ENCODE data around the gene TK1. TPM values are rescaled to one million over a fixed set of nuclear protein-coding genes. Genes with fewer than 3 reads are reported as not detected.

TK1 gene
- polyA plus RNA-seq, 1 of the 3 experiments (the other 2 are of a cell fraction): 112 TPM

DNA sequence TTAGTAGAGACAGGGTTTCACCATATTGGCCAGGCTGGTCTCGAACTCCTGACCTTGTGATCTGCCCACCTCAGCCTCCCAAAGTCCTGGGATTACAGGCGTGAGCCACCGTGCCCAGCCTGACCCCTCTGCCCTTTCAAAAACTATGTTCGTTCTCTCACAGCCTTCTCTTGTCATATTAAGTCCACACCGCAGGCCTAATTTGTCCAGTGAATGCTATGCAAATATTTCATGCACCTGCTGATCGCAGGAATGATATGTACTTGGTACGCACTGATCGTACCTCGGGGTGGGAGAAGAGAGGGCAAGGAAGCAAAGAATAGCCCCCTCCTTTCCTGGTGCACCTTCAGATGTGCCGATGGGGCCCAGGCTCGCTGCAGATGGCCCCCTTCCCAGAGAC lies 24.2 kb upstream of the TK1 start:
- CTCF ChIA-PET: interaction anchor here (4.4 kb wide), 1 partner anchor 40 kb away, joined by 18 read pairs; no protein-coding TSS in a partner anchor
- TF ChIP-seq JUND (IDR thresholded peaks at IDR 0.05): no peak
- TF ChIP-seq RCOR1 (IDR thresholded peaks at IDR 0.05; ENCODE audit: low read length): no peak
- TF ChIP-seq YY1 (IDR thresholded peaks at IDR 0.05; ENCODE audit: low read depth): no peak
- no peak for TF ChIP-seq SIN3A (IDR thresholded peaks at IDR 0.05; ENCODE audit: borderline replicate concordance, low read depth, low read length)
- no peak for TF ChIP-seq EZH2phosphoT487 (IDR thresholded peaks at IDR 0.05; ENCODE audit: borderline replicate concordance, low read depth)
- TF ChIP-seq GABPA (IDR thresholded peaks at IDR 0.05; ENCODE audit: low read depth): no peak
- TF ChIP-seq NRF1 (IDR thresholded peaks at IDR 0.05; ENCODE audit: low read depth, low read length): no peak
- no peak for TF ChIP-seq TCF12 (IDR thresholded peaks at IDR 0.05)

DNA sequence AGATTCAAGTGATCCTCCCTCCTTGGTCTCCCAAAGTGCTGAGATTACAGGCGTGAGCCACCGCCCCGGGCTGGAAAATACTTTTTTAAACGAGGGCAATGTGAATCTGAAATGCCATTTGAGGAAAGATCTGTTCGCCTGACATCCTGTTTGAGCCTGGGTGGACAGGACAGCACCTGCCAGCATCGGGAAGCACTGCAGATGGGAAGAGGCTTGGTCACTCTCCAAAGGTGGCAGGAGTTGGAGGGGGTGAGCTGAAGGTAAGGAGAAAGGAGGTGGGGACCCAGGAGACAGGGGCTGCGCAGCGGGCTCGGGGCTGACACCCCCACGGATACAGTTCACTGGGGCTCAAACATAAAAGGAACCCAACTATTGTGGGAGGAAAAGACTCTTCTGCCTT lies 23.3 kb upstream of the TK1 start:
- H3F3A ChIP-seq (replicated peaks; ENCODE audit: insufficient read depth): no peaks in the 10 kb centered on the region
- H3K9me2 ChIP-seq: no peaks in the 10 kb centered on the region
- no peak for DNase-seq
- ChIA-PET POLR2A (interaction anchor here (0.7 kb wide), 1 partner anchor 33 kb away, joined by 3 read pairs; no protein-coding TSS in a partner anchor), CTCF (interaction anchor here (4.4 kb wide), 1 partner anchor 40 kb away, joined by 18 read pairs; no protein-coding TSS in a partner anchor)
- H4K20me1 ChIP-seq (ENCODE audit: insufficient read depth): no peaks in the 10 kb centered on the region
- 76% methylated on average over 10 of the region's 10 CpGs for whole genome bisulfite sequencing (ENCODE audit: low lambda C conversion rate)
- no peak overlapping the region for H3K4me2 ChIP-seq
- no peaks in the 10 kb centered on the region for H3K9me3 ChIP-seq
- no peaks in the 10 kb centered on the region for H3K36me3 ChIP-seq (replicated peaks in 1 of 2; ENCODE audit: control insufficient read depth in 1 of 2, insufficient read depth in 2 of 2, low read length in 1 of 2)
- TF ChIP-seq, protein P1, sequence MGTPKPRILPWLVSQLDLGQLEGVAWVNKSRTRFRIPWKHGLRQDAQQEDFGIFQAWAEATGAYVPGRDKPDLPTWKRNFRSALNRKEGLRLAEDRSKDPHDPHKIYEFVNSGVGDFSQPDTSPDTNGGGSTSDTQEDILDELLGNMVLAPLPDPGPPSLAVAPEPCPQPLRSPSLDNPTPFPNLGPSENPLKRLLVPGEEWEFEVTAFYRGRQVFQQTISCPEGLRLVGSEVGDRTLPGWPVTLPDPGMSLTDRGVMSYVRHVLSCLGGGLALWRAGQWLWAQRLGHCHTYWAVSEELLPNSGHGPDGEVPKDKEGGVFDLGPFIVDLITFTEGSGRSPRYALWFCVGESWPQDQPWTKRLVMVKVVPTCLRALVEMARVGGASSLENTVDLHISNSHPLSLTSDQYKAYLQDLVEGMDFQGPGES (IDR thresholded peaks at IDR 0.05; ENCODE audit: low read depth, low read length): no peak
- TF ChIP-seq RXRA (IDR thresholded peaks at IDR 0.05; ENCODE audit: borderline replicate concordance, low read depth) (no peak), EP300 (IDR thresholded peaks at IDR 0.05; ENCODE audit: borderline replicate concordance in 1 of 2, low read depth in 1 of 2, low read length in 1 of 2) (no peak), NFIC (IDR thresholded peaks at IDR 0.05; ENCODE audit: borderline replicate concordance) (no peak), MEF2A (IDR thresholded peaks at IDR 0.05; ENCODE audit: borderline replicate concordance, low read depth) (no peak), YY1 (IDR thresholded peaks at IDR 0.05; ENCODE audit: low read depth) (no peak), JUND (IDR thresholded peaks at IDR 0.05) (no peak), FOXJ3 (CRISPR knock-in tag; IDR thresholded peaks at IDR 0.05) (no peak)
- TF ChIP-seq, protein P2, sequence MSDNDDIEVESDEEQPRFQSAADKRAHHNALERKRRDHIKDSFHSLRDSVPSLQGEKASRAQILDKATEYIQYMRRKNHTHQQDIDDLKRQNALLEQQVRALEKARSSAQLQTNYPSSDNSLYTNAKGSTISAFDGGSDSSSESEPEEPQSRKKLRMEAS (IDR thresholded peaks at IDR 0.05; ENCODE audit: low read depth): no peak
- H3K9ac ChIP-seq: no peak overlapping the region
- peaks cover 11% of the 10 kb centered on the region for H3K79me2 ChIP-seq (ENCODE audit: insufficient read depth)
- H3K27me3 ChIP-seq (ENCODE audit: insufficient read depth): no peaks in the 10 kb centered on the region
- peaks cover under 1 to 10% of the 10 kb centered on the region in 2 experiments; a peak in 2 of 4 replicates for H3K4me1 ChIP-seq (ENCODE audit: control insufficient read depth in 1 of 2, insufficient read depth in 2 of 2, low read depth in 1 of 2, low read length in 1 of 2)
- H2AFZ ChIP-seq (ENCODE audit: low read depth): no peak overlapping the region
- H3K4me3 ChIP-seq (ENCODE audit: low read depth in 2 of 2, low read length in 1 of 2): no peak overlapping the region
- H3K27ac ChIP-seq (ENCODE audit: low read depth in 2 of 2, low read length in 1 of 2): no peak overlapping the region

More for the DNA sequence above, 24.2 kb upstream of the TK1 start:
- Histone ChIP-seq H3K79me2 (ENCODE audit: insufficient read depth) (peaks cover 20% of the 10 kb centered on the region), H3K27ac (ENCODE audit: low read depth in 2 of 2, low read length in 1 of 2) (no peak overlapping the region), H3K4me2 (no peak overlapping the region), H3K36me3 (replicated peaks in 1 of 2; ENCODE audit: control insufficient read depth in 1 of 2, insufficient read depth in 2 of 2, low read length in 1 of 2) (peaks cover 0 to 6% of the 10 kb centered on the region in 2 experiments), H2AFZ (ENCODE audit: low read depth) (no peak overlapping the region), H3K4me3 (ENCODE audit: low read depth in 2 of 2, low read length in 1 of 2) (no peak overlapping the region), H3K27me3 (ENCODE audit: insufficient read depth) (no peaks in the 10 kb centered on the region), H3K9me2 (no peaks in the 10 kb centered on the region), H4K20me1 (ENCODE audit: insufficient read depth) (no peaks in the 10 kb centered on the region), H3K9ac (no peak overlapping the region), H3K9me3 (no peaks in the 10 kb centered on the region), H3K4me1 (ENCODE audit: control insufficient read depth in 1 of 2, insufficient read depth in 2 of 2, low read depth in 1 of 2, low read length in 1 of 2) (peaks cover 7 to 10% of the 10 kb centered on the region in 2 experiments; a peak in 2 of 4 replicates), H3F3A (replicated peaks; ENCODE audit: insufficient read depth) (no peaks in the 10 kb centered on the region)
- POLR2A ChIA-PET: interaction anchor here (0.7 kb wide), 1 partner anchor 34 kb away, joined by 3 read pairs; no protein-coding TSS in a partner anchor
- DNase-seq: no peak
- WGBS (ENCODE audit: low lambda C conversion rate): 73% methylated on average over 11 of the region's 11 CpGs

Measured in SK-N-SH (cell line).